HCEC 1CT (cell line): ENCODE data around the gene PRLR.
A peak's percentile ranks its signal among the peaks of the same experiment; 100 is the strongest.
"Not testable (repeated sequence)": the region's sequence is repeated elsewhere in the genome, so short reads cannot be mapped to it uniquely, and the experiment has no call there.

Experiments used
- DNase-seq: peaks from one replicate; pipeline ENCODE4 v3.0.0-alpha.2; 2017

PRLR gene

GRCh38 chr5:35120715-35121114 is 109.6 kb downstream of the PRLR start:
- peak; percentile 41 for DNase-seq

DNA sequence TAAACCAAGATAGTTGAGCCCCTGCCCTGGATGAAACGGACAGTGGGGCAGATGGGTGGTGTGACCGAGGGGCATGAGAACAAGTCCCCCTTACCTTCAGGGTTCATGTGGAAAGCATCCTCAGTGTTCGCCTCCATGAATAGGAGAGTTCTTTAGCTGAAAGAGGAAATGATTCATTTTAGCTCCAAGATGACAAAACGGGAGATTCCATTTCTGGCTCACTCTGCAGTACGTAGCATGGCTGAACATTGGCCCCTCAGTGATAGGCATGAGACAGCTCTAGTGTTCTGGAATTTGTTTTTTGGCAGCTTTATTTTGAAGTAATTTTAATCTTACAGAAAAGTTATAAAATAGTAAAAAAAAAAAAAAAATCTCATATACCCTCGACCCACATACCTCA is 112.3 kb downstream of the PRLR start:
- DNase-seq = peak; percentile 80

DNA sequence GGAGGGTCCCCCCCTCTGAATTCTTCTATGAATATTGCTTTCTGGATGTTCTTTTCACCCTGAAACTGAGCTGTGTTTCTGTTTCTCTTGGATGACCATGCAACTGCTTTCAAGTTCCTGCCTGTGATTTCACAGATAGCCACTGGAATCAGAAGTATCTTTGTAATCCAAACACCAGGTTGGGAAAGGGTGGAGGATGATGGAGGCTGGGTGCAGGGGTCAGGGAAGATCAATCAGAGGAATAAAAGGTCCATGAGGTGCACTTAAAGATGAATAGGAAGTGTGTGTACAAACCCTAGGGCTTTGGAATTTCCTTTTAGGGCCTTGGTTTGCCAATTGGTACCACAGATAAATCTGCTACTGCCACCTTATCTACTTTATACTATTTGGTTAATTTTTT is 114.4 kb downstream of the PRLR start:
- DNase-seq = no peak

DNA sequence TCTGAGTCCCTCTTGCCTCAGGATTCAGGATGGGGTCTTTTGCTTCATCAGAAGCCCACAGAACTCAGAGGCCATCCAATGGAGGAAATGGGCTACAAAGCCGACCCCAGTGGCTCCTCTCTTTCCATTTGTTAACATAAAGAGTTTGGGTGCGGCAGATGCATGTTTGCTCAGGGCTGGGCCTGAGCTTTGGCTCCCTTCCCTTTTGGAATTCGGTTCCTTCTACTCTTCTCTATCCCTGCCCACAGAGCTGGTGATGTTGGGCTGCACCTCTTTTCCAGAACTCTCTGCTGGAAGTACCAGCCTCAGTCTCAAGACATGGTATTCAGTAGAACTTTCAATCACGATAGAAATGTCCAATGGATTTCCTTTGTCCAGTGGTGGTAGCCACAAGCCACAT is 115.6 kb downstream of the PRLR start:
- DNase-seq = no peak

DNA sequence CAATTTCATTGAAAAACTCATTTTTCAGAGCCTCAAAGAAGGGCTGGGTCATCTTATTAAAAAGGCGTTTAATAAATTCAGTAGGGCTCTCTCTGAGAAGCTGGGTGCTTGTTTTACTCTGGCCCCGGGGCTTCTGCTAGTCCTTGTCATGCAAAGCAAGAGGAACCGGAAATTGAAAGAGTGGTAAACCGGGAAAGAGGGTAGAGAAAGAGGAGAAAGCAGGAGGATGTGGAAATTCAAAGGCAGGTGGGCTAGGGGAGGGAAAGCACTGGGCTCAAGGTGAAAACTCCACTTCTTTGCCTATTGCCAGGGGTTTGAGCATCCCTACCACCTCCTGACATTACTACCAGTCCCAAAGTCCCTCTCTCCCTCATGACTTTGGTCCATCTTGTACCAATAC is 118.0 kb downstream of the PRLR start:
- DNase-seq = no peak

GRCh38 chr5:35104550-35104949 is 125.7 kb downstream of the PRLR start:
- DNase-seq = not testable (repeated sequence)

DNA sequence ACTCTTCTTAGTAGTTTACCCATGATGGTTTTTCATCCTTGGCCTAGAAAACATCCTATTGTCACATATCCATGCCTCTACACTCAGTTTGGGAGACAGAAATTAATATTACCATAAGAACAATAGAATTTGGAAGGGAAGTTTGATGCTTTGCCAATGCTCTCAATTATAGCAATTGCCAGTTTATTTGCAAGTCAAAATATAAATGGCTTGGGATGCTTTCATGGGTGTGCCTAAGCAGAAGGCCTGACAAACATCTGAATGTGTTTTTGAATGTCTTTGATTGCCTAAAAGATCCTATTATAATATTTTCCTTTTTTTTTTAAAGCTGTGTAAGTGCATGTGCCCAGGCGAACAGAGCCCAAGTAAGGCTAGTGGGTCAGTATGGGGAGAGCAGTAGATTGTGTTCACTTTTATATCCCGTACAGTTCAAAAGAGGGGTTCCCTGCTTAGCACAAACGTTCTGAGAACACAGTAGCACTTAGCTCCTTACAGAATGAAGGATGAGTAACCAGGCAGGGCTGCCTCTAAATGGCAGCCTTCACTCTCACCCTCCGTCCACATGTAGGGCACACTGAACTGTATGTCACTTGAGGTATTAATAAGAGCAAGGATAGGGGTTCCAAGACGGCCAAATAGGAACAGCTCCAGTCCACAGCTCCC is 126.5 kb downstream of the PRLR start:
- DNase-seq = no peak

DNA sequence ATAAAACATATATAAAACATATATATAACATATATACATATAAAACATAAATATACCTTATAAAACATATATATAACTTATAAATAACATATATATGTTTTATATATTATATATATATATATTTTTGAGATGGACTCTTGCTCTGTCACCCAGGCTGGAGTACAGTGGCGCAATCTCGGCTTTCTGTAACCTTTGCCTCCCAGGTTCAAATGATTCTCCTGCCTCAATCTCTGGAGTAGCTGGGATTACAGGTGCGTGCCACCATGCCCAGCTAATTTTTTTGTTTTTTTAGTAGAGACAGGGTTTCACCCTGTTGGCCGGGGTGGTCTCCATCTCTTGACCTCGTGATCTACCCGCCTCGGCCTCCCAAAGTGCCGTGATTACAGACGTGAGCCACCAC is 128.6 kb downstream of the PRLR start:
- DNase-seq = not testable (repeated sequence)

GRCh38 chr5:35101016-35101415 is 129.3 kb downstream of the PRLR start:
- DNase-seq = no peak

GRCh38 chr5:35098214-35098613 is 132.1 kb downstream of the PRLR start:
- DNase-seq = no peak

DNA sequence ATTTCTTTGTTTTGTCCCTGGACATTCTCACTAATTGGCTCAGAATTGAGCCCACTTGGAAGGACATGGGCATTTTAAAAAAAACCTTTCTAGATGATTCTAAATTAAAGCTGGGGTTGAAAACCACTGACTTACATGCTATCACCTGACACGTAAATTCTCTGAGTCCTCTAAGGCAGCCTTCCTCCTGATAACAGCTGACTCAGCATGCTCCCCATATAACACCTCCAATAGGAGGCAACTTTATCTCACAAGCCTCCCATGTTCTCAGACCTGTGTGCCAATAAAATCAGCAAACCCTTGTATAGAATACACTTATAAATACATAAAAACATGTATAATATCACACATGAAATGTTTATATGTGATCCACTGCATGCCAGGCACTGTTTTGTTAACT is 133.4 kb downstream of the PRLR start:
- no peak for DNase-seq

DNA sequence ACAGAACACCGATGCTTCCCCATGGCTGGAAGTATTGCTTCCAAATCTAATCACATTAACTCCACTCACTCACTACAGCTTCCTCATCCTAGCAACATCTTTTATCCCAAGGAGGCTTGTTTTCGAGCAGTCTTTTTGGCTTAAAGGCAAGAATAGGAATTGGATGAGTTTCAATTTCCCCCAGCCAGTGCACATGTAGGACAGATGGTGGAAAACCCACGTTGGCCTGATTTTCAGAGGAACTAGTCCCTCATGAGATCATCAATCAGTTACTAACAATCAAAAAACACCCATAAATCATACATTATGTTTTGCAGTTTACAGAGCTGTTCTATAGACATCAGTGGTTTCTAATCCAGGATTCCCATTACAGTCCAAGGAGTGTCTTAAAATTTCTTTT is 134.1 kb downstream of the PRLR start:
- DNase-seq = peak; percentile 14

DNA sequence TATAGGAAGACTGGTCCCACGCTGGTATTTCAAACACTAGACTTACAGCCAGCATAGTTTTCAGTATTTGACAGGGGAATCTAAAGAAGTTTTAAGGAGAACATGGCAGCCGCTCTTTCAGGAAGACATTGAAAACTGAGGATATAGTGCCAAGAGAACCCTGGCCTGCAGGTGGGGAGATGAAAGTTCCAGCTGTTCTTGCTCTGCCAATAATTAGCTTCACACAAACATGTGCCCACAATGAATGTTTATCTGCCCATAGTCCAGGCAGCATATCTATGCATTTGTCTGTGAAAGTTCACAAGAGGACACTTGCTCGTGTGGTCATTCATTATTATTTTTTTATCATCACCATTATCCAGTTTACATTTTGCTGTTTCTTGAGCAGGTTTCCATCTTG is 134.9 kb downstream of the PRLR start:
- DNase-seq = no peak

GRCh38 chr5:35094948-35095347 is 135.3 kb downstream of the PRLR start:
- DNase-seq = no peak

DNA sequence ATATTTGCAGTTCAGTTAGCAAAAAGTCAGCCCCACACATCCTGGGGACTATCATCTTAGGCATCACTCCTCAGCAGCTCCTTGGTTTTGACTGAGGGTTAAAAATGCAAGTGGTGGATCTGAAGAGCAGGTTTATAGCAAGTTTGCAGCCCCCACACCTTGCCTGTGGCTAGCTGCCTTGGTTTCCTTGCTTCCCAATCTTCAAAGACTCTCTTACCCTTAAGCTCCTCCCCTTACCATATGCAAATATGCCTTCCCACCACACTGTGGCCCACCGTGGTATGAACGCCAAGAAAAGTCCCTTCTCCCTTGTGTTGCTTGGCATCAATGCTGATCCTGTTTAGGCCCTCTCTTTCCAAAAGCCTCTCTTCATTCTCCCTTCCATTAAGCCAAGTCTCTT is 137.6 kb downstream of the PRLR start:
- DNase-seq = no peak

- no peak for DNase-seq
Observed at GRCh38 chr5:35091704-35092103, 138.6 kb downstream of the PRLR start.

DNA sequence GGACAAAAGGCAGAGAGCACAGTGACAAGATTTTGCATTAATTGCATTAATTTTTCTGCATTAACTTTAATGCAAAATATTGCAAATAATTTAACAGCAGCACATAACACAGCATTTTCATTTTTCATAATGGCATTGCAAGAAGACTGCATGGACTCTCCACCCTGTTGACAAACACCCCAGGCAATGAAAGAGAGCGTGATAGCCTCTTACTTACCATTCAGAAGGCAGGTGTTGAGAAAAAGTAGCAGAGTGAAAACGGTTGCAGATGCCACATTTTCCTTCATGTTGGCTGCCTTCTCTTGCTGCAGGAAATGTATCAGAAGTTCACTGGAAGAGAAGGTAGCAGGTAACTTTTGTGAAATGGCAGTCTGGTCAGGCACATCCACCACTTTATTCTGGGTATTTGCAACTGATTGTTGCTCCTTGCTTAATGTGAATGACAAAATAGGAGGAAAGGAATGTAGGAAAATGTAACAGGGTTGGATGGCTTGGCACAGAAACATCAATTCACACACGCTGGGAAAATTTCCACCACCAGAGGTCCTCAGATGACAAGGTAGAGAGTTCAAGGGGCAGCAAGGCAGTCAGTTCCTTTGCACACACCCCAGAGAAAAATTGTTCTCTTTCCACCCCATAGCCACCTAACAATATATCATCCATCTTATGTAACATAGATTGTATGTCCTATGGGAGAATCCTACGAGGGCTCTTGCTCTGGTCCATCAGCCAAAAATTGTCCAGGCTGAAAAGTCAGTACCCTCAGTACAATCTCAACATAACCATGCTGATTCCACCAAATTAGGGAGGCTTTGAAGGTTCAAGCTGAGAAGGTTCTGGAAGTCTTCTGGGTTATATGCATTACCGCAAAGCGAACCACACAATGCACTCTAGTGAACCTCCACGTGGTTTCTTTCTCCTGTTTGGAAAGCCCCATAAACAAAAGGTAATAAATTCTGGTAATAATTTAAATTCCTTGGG is 140.7 kb downstream of the PRLR start:
- DNase-seq = peak; percentile 65

DNA sequence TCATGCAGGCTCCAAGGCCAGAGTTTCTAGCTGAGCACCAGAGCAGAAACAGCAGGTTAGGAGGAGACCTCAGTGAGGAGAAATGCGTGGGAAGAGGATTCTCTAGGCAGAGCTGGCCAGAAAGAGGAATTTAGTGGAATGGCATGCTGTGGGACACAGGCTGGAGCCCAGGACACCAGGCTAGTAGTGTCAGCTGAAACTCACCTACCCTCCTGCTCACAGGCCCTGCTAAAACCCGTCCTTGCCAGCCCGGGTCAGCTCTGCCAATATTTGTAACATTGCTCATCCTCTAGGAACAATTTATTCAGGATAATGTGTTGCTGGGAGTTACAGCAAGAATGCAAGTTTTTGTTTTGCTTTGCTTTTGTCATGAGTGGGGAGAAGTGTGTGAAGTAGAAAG is 142.3 kb downstream of the PRLR start:
- peak; percentile 55 for DNase-seq

GRCh38 chr5:35083150-35083549 is 147.1 kb downstream of the PRLR start:
- no peak for DNase-seq

DNA sequence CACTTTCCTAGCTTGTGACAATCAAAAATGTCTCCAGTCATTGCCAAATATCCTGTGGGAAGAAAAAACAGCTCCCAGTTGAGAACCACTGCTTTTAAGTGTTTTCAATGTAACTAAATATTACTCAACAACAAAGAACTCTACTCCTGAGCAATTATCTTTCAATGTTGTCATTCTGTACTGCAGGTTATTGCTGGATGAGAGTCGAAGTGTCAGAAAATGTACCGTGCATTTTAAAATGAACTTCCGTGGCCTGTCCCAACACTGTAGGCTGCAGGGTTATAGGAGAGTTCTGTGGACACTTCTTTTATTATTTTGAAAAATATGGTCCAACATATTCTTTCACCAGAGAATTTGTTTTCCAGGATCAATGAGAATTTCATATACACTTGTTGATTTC is 147.8 kb downstream of the PRLR start:
- DNase-seq = no peak

DNA sequence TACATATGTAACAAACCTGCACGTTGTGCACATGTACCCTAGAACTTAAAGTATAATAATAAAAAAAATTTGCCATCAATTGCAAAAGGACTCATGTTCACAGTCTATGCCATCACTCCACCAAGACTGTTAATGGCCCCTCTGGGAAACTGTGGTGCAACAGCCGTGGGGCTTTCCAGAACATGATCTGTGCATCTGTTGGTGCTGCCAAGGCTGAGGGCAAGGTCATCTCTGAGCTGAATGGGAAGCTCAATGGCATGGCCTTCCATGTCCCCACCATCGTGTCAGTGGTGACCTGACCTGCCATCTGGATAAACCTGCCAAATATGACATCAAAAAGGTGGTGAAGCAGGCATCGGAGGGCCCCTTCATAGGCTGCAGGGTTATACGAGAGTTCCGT is 149.2 kb downstream of the PRLR start:
- DNase-seq = no peak

GRCh38 chr5:35073160-35073559 is 157.1 kb downstream of the PRLR start:
- no peak for DNase-seq

DNA sequence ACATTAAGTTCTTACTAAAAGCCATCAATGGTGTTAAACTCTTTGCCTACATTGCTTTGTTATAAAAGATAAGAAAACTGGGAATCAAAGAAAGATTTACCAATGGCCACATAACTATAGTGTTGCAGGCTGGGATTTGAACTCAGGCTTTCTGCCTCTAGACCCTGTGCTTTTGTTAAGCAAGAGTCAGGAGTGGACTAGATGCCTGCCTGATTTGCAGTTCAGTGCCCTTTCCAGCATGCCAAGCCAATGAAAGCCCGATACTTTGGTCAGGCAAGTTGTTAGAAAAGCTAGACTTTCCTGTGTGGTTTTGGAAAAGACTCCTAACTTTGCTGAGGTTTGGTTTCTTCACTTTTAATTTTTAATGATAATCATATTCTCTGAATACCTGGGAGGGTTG is 161.1 kb downstream of the PRLR start:
- DNase-seq = no peak

DNA sequence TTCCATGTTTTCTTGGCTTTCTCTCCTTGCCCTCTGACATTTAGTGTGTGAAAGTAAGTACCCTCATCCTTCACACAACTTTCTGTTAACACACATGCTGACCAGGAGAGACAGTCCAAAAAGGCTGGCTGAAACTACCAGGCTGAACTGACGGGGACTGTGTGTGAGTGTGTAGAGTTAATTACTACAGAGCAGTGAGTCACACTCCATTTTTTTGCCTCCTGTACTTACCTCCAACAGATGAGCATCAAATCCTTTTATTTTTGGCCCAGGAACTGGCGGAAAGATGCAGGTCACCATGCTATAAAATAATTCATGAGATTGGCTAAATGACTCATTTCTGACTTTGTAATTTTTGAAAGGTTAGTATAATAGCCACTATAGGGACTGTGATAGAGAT is 162.3 kb downstream of the PRLR start:
- peak; percentile 20 for DNase-seq
